ENCODE data around the gene POLD4.

DNA sequence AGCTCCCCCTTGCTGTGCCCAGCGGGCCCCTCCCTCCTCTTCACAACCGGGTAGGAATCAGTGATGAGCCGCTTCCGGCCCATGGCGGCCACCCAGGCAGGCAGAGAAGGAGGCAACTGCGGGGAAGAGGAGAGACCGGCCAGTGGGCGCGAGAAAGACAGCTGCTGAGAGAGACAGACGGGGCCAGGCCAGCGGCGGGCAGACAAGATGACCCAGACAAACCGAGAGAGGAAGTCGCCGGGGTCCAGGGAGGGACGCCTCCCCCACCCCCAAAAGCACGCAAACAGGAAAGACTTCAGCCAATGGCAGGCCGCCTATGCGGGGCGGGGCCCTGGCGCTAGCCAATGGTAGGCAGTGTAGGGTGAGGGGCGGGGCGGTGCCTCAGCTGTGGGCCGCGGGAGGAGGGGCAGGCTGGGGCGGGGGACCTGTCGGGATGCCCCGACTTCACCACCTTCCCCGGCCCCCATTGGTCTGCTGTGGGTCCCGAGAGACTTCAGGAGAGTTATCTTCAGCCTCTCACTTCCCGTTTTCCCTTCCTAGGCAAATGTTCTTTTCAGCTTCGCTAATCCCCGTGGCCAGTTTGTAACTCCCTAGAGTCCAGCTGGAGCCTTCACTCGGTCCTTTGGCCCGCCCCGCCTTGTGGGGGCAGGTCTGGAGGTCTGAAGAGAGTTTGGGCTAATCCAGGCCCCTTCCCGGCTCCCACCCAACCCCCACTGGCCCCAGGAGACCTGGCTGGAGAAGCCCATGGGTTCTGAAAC, at the start of gene POLD4:
- TF ChIP-seq, protein P1, sequence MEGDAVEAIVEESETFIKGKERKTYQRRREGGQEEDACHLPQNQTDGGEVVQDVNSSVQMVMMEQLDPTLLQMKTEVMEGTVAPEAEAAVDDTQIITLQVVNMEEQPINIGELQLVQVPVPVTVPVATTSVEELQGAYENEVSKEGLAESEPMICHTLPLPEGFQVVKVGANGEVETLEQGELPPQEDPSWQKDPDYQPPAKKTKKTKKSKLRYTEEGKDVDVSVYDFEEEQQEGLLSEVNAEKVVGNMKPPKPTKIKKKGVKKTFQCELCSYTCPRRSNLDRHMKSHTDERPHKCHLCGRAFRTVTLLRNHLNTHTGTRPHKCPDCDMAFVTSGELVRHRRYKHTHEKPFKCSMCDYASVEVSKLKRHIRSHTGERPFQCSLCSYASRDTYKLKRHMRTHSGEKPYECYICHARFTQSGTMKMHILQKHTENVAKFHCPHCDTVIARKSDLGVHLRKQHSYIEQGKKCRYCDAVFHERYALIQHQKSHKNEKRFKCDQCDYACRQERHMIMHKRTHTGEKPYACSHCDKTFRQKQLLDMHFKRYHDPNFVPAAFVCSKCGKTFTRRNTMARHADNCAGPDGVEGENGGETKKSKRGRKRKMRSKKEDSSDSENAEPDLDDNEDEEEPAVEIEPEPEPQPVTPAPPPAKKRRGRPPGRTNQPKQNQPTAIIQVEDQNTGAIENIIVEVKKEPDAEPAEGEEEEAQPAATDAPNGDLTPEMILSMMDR (IDR thresholded peaks at IDR 0.05) = no peak
- peak; percentile 87 to 88 for TF ChIP-seq POLR2A (IDR thresholded peaks at IDR 0.05)
